Osteocyte (in vitro differentiated cells): ENCODE measurements around the gene FRY. TPM values are rescaled to one million over a fixed set of nuclear protein-coding genes. Genes with fewer than 3 reads are reported as not detected.

Experiments used
- DNase-seq: peaks from one replicate; pipeline ENCODE4 v3.0.0; 2021; ENCODE audit warnings: mixed read lengths; ENCODE audit not compliant: unreplicated experiment; ENCODE audit errors: extremely low spot score
- H3K27ac Mint-ChIP-seq: one replicate; pipeline ENCODE4 v1.8.0; 2021; ENCODE audit warnings: mild to moderate bottlenecking, mixed read lengths; ENCODE audit not compliant: unreplicated experiment
- H3K27me3 Mint-ChIP-seq: one replicate; pipeline ENCODE4 v1.8.0; 2021; ENCODE audit warnings: mixed read lengths; ENCODE audit not compliant: unreplicated experiment
- H3K36me3 Mint-ChIP-seq: one replicate; pipeline ENCODE4 v1.8.0; 2021; ENCODE audit warnings: mixed read lengths; ENCODE audit not compliant: unreplicated experiment
- H3K4me1 Mint-ChIP-seq: one replicate; pipeline ENCODE4 v1.8.0; 2021; ENCODE audit warnings: mixed read lengths; ENCODE audit not compliant: unreplicated experiment
- H3K4me3 Mint-ChIP-seq: one replicate; pipeline ENCODE4 v1.8.0; 2021; ENCODE audit warnings: mild to moderate bottlenecking, moderate library complexity, mixed read lengths; ENCODE audit not compliant: unreplicated experiment
- H3K9me3 Mint-ChIP-seq: one replicate; pipeline ENCODE4 v1.8.0; 2021; ENCODE audit warnings: mixed read lengths; ENCODE audit not compliant: unreplicated experiment
- total RNA-seq: library from RNA; stranded (reverse); gene quantifications from 2 replicates; pipeline ENCODE4 v1.2.1, GENCODE V29; 2021
- TF ChIP-seq, protein P1 (sequence below): fragments of 200-600 bp; sonication (generic); IDR thresholded peaks from 2 replicates; pipeline ENCODE4 v1.5.0; 2021; ENCODE audit warnings: antibody characterized with exemption, mild to moderate bottlenecking, moderate library complexity

FRY gene
- total RNA-seq, 1 donor from 2014 or later, result 2.0 TPM

DNA sequence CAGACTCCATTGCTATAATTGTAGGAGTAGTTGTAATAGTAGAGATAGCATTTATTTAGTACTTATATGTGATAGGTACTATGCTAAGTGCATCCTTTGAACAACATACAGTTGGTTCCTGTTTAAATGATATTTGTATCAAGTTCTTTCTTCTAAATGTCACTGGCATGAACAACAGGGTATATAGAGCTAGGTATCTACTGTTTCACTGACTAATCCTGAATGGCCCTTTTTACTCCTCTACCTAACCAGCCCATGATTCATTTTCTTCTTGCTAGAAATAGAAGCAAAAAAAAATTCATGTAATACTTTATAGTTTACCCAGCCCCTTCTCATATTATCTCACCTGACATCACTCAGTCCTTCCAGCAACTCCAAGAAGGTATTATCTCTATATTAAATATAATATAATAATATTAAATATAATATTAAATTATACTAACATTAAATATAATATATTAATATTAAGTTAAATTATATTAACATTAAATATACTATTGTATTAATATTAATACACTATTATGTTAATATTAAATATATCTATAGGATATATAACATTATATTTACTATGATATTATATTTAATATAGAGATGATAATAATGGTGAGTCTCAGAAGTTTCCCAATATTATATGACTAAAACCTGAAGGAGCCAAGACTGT is 74.2 kb downstream of the FRY start:
- no peaks in the 10 kb centered on the region for H3K4me1 Mint-ChIP-seq
- H3K27ac Mint-ChIP-seq, result no peak overlapping the region
- no peaks in the 10 kb centered on the region for H3K36me3 Mint-ChIP-seq
- no peak overlapping the region for H3K4me3 Mint-ChIP-seq
- H3K27me3 Mint-ChIP-seq, result peaks cover 12% of the 10 kb centered on the region
- DNase-seq, result no peak
- TF ChIP-seq, protein P1, sequence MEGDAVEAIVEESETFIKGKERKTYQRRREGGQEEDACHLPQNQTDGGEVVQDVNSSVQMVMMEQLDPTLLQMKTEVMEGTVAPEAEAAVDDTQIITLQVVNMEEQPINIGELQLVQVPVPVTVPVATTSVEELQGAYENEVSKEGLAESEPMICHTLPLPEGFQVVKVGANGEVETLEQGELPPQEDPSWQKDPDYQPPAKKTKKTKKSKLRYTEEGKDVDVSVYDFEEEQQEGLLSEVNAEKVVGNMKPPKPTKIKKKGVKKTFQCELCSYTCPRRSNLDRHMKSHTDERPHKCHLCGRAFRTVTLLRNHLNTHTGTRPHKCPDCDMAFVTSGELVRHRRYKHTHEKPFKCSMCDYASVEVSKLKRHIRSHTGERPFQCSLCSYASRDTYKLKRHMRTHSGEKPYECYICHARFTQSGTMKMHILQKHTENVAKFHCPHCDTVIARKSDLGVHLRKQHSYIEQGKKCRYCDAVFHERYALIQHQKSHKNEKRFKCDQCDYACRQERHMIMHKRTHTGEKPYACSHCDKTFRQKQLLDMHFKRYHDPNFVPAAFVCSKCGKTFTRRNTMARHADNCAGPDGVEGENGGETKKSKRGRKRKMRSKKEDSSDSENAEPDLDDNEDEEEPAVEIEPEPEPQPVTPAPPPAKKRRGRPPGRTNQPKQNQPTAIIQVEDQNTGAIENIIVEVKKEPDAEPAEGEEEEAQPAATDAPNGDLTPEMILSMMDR, result no peak
- H3K9me3 Mint-ChIP-seq, result no peaks in the 10 kb centered on the region

DNA sequence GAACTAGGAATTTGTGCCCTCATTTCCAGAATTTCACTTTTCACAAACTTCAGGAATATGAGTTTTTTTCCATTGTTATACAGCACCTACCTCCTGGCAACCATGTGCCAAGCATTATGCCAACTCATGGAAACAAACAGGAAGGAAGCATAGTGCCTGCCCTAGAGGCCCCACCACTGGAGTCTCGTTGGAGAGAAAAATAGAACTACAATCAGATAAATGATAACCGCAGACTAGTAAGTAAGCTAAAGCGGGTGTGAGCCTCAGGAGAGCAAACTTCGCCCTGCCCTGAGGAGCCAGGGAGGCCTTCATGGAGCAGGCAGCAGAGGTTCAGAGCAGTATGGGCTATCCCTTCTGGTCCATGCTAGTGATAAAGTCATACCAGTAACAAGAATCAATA is 75.9 kb downstream of the FRY start:
- no peaks in the 10 kb centered on the region for H3K4me1 Mint-ChIP-seq
- TF ChIP-seq, protein P1, result no peak
- H3K27ac Mint-ChIP-seq, result no peak overlapping the region
- H3K36me3 Mint-ChIP-seq, result no peaks in the 10 kb centered on the region
- no peak overlapping the region for H3K4me3 Mint-ChIP-seq
- H3K27me3 Mint-ChIP-seq, result peaks cover 9% of the 10 kb centered on the region
- DNase-seq, result no peak
- no peaks in the 10 kb centered on the region for H3K9me3 Mint-ChIP-seq

GRCh38 chr13:32107973-32108372 is 76.4 kb downstream of the FRY start:
- H3K27me3 Mint-ChIP-seq, result peaks cover 9% of the 10 kb centered on the region
- H3K9me3 Mint-ChIP-seq, result no peaks in the 10 kb centered on the region
- no peaks in the 10 kb centered on the region for H3K36me3 Mint-ChIP-seq
- TF ChIP-seq, protein P1, result no peak
- no peaks in the 10 kb centered on the region for H3K4me1 Mint-ChIP-seq
- H3K27ac Mint-ChIP-seq, result no peak overlapping the region
- no peak for DNase-seq
- no peak overlapping the region for H3K4me3 Mint-ChIP-seq

DNA sequence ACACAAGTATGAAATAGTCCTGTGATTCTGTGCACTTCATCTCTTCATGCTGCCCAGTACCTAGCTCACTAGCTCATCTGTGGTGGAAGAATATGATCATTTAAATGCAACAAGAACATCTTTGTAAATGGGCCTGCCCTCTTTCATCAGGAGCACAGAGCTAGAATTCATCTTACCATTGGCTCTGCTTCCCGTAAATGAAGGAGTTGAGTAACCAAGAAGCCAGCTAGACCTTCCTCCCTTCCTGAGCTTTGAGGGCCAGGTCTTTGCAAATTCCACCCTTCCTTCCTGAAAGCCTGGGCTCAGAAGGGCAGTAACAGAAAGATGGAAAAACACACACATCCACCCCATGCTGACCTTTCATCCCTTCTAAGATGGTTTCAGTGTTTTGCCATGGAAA is 82.0 kb downstream of the FRY start:
- no peaks in the 10 kb centered on the region for H3K9me3 Mint-ChIP-seq
- TF ChIP-seq, protein P1, result no peak
- no peaks in the 10 kb centered on the region for H3K36me3 Mint-ChIP-seq
- H3K4me1 Mint-ChIP-seq, result no peaks in the 10 kb centered on the region
- no peak overlapping the region for H3K27ac Mint-ChIP-seq
- no peak for DNase-seq
- no peak overlapping the region for H3K4me3 Mint-ChIP-seq
- H3K27me3 Mint-ChIP-seq, result peaks cover 15% of the 10 kb centered on the region

GRCh38 chr13:32114284-32114950 is 82.8 kb downstream of the FRY start:
- DNase-seq, result no peak
- H3K27ac Mint-ChIP-seq, result no peak overlapping the region
- no peaks in the 10 kb centered on the region for H3K4me1 Mint-ChIP-seq
- peaks cover 15% of the 10 kb centered on the region for H3K27me3 Mint-ChIP-seq
- H3K9me3 Mint-ChIP-seq, result no peaks in the 10 kb centered on the region
- H3K36me3 Mint-ChIP-seq, result no peaks in the 10 kb centered on the region
- TF ChIP-seq, protein P1, result no peak
- no peak overlapping the region for H3K4me3 Mint-ChIP-seq
